Stimulated activated CD8-positive, alpha-beta memory T cell treated with anti-CD3 and anti-CD28 coated beads, Interleukin-2, amount 100 ng/mL, for 1 hour (primary cell): ENCODE measurements around the gene SRP19.
"Not testable (repeated sequence)": the region's sequence is repeated elsewhere in the genome, so short reads cannot be mapped to it uniquely, and the experiment has no call there.

Experiments used
- DNase-seq, 2 donors: peaks; one replicate each; pipeline ENCODE4 v3.0.0-alpha.2; 2020; ENCODE audit warnings: low read depth in 2 of 2

Gene SRP19

DNA sequence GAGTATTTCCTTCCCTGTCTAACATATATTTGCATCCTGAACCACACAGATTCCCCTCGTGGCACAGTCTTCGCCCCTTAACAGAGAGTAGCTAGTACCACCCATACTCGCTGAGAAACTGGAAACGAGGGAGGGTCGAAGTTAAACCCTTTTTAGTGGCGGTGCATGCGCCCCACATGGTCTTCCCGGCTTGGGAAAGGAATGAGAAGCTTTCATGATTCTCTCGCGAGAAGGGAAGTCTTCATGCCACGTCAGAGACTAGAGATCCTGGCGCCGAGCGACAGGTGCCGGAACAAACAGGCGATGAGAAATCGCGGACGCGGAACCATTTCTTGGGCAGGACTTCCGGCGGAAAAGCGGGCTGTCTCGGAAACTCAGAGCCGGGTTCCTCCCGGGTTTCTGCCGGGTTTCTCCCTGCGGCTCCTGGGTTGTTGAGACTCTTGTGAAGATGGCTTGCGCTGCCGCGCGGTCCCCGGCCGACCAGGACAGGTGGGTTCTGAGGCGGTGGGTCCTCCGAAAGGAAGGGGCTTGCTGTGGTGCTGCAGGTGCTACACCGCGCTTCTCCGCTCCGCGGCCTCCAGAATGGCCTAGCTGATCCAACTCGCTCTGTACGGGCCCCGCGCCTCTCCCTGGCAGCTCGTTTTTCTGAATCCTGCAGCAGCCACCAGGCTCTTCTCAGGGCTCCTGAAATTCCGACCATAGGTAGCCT, at the start of gene SRP19:
SRP19 (plus strand) TSS at position 359 of the 709 bp plus-strand sequence; CDS start at position 449, 90 bp downstream.
- peak; percentile 77 to 80 for DNase-seq

DNA sequence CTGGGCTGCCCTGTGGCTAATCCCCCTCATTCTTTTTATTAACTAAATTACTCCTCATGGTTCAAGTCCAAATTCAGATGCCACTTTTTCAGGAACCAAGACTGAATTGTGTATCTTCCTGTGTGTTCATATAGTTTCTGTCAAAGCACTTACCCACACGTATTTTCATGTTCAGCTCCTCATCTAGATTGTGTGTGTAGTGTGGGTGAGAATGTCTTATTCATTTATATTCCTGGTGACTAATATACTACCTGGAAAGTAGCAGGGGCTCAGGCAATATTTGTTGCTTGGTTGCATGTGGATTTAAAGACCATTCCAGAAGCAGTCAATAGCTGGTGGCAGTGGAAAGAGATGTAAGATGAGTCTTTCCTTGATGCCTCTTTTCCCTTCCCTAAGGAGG, 48.5 kb upstream of the SRP19 start:
- DNase-seq = no peak

DNA sequence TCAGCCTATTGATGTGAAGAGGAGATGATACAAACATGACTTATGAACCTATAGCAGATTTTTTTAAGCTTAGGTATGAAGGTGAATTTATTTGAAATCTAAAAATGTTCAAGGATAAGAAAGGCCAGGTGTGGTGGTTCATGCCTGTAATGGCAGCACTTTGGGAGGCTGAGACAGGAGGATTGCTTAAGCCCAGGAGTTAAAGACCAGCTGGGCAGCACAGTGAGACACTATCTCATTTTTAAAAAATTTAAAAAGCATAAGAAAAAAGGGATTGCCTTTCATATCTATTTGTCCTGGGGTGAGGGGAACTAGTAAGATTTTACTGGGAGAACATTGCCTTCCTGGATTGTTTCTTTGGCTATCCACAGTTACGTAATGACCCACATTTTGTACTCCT, 40.8 kb upstream of the SRP19 start:
- no peak for DNase-seq

DNA sequence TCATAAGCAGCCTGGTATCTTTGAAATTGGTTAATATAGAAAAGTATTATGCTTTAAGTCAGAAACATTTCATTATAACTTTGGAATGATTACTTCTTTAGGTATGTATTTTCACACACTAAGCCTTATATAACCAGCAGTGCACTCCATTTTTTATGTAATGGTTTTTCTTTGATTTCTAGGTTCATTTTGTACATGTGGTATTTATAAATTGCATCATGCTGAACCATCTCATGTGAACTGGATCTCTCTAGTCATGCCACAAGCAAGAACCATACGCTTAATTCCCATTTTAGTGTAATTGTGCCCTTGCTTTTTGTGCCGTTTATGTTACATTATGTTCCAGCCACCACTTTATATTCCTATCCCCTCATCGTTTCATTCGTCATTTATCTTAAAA, 38.6 kb upstream of the SRP19 start:
- DNase-seq = no peak

DNA sequence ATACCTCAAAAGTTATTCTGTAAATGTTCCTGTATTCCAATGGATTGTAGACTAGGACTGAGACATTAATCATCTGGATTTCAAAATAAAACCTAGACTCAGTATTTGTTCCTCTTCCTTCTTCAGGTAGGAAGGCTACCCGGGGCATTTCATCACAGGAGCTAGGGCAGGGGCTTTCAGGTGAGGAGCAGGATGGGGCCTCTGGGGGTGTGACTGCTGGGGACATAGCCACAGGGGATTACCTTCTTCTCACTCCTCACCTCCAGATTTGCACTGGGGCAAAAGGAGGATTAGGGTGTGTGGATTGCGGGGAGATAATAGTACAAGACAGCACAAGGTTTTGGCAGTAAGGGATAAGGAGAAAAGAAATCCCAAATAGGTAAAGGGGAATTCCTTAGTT, 37.9 kb upstream of the SRP19 start:
- no peak for DNase-seq

DNA sequence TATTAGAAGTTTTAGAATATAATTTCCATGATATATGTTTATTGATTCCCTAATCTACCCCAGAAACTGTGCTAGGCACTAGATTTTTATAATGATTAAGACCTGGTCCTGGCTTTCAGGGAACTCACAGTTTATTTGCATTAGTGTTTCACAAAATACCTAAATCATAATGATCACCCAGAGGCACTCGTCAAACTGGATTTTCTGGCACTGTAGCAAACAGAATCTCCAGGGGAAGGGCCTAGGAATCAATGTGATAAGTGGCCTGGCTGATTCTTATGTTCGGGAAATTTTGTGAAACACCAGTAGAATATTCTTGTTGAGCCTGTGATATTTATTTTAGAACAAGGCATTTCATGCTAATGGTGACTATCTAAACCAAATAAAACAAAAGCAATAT, 37.4 kb upstream of the SRP19 start:
- no peak for DNase-seq

DNA sequence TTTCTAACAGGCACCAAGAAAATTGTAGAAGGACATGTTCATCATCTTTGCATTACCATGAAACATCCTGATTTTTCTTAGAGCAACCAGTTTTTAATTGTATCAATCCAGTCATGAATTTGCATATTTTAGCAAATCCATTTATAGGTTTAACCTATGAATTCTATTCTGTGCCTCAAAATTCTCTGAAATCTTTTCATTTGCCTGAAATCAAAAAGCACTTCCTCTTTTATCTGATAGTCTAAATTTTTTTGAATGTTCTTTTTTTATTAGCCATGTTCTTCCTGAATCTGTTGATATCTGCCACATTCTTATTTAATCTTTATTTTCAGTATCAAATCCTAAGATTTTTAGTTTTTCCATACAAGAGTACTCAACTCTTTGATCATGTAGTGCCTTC, 36.9 kb upstream of the SRP19 start:
- DNase-seq = no peak

DNA sequence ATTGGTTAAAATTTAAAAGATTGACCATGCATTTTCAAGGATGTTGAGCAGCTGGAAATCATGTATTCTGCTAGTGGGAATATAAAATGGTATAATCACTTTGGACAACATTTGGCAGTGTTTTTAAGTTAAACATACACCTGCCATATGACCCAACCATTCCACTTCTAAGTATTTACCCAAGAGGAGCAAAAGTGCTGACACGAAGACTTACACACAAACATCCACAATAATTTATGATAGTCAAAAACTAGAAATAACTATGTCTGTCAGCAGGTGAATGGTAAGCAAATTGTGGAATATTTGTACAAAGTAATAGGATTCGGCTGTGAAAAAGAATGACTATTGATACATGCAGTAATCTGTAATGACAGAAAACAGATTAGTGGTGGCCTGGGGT, 30.7 kb upstream of the SRP19 start:
- no peak for DNase-seq

DNA sequence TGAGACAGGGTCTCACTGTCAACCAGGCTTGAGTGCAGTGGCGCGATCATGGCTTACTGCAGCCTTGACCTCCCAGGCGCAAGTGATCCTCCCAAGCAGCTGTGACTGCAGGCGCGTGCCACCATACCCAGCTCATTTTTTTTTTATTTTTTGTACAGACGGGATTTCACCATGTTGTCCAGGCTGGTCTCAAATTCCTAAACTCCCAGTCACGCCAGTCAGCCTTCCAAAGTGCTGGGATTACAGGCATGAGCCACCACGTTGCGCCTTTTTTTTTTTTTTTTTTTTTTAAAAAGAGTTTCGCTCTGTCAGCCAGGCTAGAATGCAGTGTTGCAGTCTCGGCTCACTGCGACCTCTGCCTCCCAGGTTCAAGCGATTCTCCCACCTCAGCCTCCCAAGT, 27.1 kb upstream of the SRP19 start:
- DNase-seq = no peak

DNA sequence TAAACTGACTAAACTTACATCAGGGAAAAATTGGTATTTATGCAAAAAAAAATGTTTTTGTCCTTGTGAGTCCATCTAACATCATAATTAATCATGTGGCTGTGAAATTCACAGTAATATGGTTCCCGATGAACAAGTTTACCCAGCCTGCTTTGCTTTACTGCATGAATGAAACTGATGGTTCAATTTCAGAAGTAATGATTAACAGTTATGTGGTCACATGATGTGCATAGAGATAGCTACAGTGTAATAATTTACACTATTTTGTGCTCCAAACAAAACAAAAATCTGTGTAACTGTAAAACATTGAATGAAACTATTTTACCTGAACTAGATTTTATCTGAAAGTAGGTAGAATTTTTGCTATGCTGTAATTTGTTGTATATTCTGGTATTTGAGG, 16.6 kb upstream of the SRP19 start:
- no peak for DNase-seq

DNA sequence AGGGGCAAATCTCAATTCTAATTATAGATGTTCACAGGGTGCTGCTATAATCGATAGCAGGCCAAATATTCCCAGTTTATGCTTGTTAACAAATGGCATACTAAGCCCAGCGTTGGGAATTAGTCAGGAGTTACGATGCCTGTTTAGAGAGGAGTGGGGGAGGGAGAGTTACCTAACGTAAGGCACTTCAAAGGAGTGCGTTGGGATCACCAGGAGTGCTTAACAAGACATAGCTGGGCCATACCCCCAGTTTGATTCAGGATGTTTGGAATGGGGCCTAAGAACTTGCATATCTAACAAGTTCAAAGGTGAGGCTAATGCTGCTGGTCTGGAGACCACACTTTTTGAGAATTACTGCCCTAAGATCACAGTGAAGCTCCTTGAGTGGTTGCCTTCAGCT, 14.5 kb upstream of the SRP19 start:
- DNase-seq = no peak

DNA sequence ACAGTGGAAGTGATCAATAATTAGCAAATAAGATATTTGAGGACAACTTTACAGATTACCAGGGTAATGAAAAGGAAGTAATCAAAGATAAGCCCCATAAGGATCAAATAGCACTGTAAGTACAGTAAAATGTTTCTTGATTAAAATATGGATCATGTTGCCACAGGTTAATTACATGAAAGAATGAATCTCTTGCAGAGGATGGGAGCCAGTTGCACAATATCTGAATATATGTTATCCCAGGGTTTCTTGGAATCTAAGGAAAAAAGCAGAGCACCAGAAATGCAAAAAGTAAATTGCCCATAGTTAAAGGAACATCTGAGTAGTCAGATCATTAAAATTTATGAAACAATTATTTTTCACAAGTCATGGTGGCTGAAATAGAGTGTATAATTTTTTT, 13.8 kb upstream of the SRP19 start:
- no peak for DNase-seq

DNA sequence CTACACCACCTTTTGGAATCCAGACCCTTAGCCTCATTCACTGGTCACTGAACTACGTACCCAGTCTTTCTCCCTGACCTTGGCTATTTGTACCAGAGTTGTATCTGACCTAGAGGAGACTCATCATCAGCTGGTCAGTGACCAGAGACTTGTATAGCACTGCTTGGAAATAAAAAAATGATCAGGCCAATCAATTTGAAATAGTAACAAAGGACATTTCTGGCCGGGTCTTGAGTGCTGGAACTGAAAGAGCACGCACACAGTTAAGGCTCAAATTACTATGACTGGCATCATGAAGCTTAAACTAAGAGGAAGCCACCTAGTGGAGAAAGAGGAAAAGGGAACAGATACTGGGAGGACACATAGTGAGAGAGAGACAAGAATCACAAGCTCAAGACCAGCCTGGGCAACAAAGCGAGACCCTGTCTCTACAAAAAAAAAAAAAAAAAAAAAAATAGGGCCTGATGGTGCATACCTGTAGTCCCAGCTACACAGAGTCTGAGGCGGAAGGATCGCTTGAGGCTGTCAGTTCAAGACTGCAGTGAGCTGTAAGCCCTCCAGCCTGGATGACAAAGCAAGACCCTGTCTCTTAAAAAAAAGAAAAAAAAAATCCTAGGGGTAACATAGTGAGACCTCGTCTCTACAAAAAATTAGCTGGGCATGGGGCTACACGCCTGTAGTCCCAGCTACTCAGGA, 12.8 kb upstream of the SRP19 start:
- no peak for DNase-seq

DNA sequence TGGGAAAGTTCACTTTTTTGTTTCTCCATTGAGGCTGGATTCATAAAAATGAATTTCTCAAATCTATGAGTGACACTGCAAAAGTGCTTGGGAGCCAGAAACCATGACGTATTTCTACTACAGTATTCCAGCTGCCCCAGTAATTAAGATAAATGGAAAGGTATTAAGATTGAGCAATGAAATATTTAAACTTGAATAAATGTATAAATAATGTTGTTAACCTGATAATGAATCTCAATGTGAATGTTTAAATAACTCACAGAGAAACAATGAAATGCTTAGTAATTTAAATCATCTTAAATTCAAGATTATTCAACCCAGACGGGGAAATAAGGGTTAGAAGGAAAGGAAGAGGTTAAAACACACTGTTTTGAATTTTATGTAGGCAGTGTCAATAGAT, 11.2 kb upstream of the SRP19 start:
- no peak for DNase-seq

DNA sequence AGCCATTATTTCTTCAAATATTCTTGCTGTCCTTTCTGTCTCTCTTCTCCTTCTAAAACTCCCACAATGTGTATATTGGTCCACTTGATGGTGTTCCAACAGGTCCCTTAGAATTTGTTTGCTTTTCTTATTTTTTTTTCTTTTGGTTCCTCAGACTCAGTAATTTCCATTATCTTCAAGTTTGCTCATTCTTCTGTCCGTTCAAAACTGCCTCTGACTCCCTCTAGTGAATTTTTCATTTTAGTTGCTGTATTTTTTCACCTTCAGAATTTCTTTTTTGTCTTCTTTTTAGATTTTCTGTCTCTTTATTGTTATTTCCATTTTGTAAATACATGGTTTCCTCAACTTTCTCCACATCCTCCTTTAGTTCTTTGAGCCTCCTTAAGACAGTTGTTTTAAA, 6.4 kb upstream of the SRP19 start:
- DNase-seq = no peak

DNA sequence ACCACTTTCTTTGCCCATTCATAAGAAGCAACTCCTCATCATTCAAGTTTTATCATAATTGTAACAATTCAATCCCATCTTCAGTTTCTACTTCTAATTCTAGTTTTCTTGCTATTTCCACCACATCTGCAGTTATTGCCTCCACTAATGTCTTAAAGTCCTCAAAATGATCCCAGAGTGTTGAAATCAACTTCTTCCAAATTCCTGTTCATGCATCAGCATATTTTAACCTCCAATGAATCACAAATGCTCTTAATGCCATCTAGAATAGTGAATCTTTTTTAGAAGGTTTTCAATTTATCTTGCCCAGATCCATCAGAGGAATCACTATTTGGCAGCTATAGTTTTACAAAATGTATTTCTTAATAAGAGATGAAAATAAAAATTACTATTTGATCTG, 3.2 kb upstream of the SRP19 start:
- DNase-seq = no peak

DNA sequence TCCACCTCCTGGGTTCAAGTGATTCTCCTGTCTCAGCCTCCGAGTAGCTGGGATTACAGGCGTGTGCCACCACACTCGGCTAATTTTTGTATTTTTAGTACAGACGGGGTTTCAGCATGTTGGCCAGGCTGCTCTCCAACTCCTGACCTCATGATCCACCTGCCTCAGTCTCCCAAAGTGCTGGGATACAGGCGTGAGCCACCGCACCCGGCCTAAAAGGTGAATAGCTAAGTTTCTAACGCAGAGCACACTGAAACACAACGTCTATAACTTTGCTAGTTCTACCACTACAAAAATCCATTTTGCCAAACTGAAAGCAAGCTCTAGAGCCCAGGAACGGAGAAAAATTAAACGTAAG, 537 bp upstream of the SRP19 start:
- DNase-seq = not testable (repeated sequence)

DNA sequence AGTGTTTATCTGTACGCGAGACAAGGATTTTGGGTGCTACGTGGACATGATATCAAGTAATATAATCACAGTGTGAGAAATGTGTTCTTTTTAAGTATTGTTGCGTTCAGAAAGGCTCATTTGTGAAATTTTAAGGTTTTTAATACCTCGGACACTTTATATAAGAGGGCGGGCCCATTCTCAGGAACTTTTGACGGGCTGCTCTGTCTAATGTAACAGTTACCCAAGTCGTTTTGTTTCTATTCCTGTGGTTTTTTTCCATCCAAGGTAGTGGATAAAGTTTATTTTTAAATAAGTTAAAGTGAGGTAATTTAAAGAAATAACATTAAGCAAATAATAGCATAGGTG, 525 bp downstream of the SRP19 start:
- DNase-seq = no peak

DNA sequence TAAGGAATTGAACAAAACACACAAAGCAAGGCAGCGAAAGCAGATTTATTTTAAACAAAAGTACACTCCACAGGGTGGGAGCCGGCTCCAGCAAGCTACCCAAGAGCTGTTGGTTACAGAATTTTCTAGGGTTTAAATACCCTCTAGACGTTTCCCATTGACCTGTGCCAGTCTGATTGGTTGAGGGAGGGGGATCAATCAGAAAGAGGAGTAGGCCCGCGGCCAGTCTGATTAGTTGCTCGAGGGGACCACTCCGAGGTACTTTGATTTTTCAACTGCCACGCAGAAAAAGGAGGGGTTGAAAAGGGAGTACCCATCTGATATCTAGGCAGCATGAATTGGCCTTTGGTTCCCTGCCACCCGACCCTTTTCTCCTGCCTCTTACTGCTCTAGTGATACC, 998 bp downstream of the SRP19 start:
- no peak for DNase-seq

DNA sequence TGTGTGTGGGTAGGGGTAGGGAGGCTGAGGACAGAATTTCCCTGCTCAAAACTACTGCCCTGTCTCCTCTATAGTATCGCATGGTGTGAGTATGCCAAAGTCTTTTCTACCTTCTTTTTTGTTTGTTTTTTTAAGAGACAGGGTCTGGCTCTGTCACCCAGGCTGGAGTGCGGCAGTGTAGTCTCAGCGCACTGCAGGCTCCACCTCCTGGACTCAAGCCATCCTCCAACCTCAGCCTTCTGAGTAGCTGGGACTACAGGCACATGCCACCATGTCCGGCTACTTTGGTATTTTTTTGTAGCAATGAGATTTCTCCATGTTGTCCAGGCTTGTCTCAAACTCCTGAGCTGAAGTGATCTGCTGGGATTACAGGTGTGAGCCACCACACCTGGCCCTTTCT, 2.5 kb downstream of the SRP19 start:
- no peak for DNase-seq

DNA sequence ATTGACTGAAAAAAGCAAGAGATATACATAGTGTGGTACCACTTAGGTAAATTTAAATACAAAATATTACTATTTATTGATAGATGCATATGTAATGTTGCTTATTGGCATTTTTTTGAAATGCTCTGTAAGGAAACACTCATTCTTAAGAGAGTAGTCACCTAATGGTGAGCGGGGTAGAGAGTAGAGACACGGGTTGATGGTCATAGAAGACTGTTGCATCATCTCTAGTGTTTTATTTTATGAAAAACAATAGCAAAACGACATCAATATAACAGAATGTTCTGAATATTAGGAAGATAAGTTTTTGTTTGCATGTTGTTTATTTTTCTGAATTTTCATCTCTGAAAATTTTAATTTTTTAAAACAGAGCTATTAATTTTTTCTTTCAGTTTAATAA, 4.0 kb downstream of the SRP19 start:
- DNase-seq = no peak

DNA sequence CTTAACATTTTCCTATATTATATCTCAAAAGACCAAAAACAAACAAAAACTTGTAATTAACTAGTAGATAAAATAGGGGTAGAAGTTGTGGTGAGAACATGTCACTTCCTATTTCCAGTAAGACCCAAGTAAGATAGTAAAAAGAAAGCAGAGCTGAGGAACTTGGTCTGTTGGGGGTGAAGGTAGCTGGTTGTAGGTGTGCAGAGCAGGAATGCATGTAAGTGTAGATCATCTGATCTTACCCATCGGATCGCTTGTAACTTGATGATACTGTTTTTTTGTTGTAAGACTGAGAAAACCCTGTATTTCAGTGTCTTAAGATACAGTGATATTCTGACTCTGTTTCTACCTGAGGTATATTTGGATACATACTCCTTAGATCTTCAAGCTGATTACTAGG, 5.7 kb downstream of the SRP19 start:
- DNase-seq = no peak

DNA sequence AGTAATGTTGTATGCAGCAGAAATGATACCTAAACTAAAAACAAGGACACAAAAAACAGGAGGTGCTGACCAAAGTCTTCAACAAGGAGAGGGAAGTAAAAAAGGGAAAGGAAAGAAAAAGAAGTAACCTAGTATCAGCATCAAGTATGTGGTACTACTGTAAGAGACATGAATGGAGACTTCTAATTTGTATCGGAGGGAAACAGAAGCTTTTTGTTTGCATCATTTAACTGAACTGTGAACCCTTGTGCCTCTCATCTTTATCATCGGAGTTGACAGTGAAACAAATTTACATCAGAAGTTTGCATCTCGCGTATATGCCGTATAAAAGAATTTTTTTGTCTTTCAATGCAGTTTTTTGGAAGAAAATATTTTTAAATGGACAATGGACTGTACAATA, 6.3 kb downstream of the SRP19 start:
- no peak for DNase-seq

DNA sequence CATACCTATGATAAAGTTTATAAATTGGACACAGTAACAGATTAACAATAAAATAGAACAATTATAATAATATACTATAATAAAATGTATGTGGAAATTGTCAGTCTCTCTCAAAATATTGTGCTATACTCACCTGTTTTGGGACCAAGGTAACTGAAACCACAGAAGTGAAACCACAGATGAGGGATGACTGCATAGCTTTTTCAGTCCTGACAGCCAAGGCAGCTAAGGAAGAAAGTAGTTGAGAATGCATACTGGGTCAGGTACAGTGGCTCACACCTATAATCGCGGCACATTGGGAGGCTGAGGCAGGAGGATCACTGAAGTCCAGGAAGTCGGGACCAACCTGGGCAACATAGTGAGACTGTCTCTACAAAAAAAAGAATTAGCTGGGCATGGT, 8.9 kb downstream of the SRP19 start:
- no peak for DNase-seq
